Neural progenitor cell (in vitro differentiated cells): ENCODE results near the gene MTMR6.

Source experiments
- CTCF ChIP-seq: fragments of 200-600 bp; sonication (generic); IDR thresholded peaks from 2 replicates; pipeline ENCODE4 v1.5.1; 2017; ENCODE audit warnings: antibody characterized with exemption, mild to moderate bottlenecking
- EZH2phosphoT487 ChIP-seq: fragments of 200-600 bp; sonication (generic); IDR thresholded peaks from 2 replicates; pipeline ENCODE4 v1.6.1; 2017; ENCODE audit warnings: antibody characterized with exemption

DNA sequence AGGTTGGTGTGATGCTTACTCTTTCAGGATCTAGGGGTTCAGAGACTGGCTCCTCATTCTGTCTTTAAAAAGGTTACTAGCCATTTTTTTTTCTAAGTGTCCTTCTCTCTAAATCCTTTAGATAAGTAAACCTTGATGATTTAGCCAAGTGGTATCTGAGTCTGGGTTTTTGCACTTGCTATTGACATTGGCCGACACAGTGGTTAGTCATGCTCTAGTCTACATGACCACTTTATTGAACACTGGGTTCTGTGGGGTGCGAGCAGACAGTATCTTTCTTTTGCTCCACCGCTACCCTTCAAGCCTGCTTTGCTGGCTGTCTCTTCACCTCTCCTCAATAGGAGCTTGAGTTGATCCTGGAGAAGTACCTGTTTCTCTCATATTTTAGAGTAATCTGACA, 7.9 kb upstream of the MTMR6 start:
- no peak for TF ChIP-seq CTCF
- TF ChIP-seq EZH2phosphoT487, result no peak
